GM12878 (cell line): ENCODE results near the gene MRPS18A. TPM values are rescaled to one million over a fixed set of nuclear protein-coding genes. Genes with fewer than 3 reads are reported as not detected.

ENCODE experiments used
- BHLHE40 ChIP-seq, 2 experiments: fragments of 450-650 bp in 1 of 2; IDR thresholded peaks; 2 replicates each; pipeline ENCODE4 v1.6.1; 2011 to 2017; ENCODE audit warnings: low read depth in 2 of 2, borderline replicate concordance in 1 of 2, improper control_type of control experiment in 1 of 2, low read length in 1 of 2, mild to moderate bottlenecking in 1 of 2
- CHD1 ChIP-seq: IDR thresholded peaks from 2 replicates; pipeline ENCODE4 v1.6.1; 2012; ENCODE audit warnings: low read depth, low read length, improper control_type of control experiment
- EGR1 ChIP-seq, 2 experiments: IDR thresholded peaks; 1 replicate in 1 of 2; 2 replicates in 1 of 2; pipeline ENCODE4 v1.6.1; 2011 to 2012; ENCODE audit warnings: low read depth in 2 of 2, low read length in 2 of 2, borderline replicate concordance in 1 of 2, mild to moderate bottlenecking in 1 of 2, moderate library complexity in 1 of 2
- ESRRA ChIP-seq: IDR thresholded peaks from 2 replicates; pipeline ENCODE4 v1.6.1; 2012; ENCODE audit warnings: mild to moderate bottlenecking, low read length, improper control_type of control experiment
- GABPA ChIP-seq: IDR thresholded peaks from 2 replicates; pipeline ENCODE4 v1.6.1; 2014; ENCODE audit warnings: antibody characterized with exemption, low read depth, mild to moderate bottlenecking, inconsistent platforms
- HCFC1 ChIP-seq: fragments of 150-350 bp; IDR thresholded peaks from 2 replicates; pipeline ENCODE4 v1.6.1; 2014; ENCODE audit warnings: low read length
- HDAC6 ChIP-seq: fragments of 200-600 bp; sonication (generic); IDR thresholded peaks from one replicate; pipeline ENCODE4 v1.8.0; 2017; ENCODE audit warnings: antibody characterized with exemption; ENCODE audit not compliant: unreplicated experiment
- IKZF1 ChIP-seq: fragments of 450-650 bp; conservative IDR thresholded peaks from 2 replicates; pipeline ENCODE4 v1.6.1; 2017; ENCODE audit warnings: antibody characterized with exemption, mild to moderate bottlenecking
- JUND ChIP-seq: IDR thresholded peaks from 2 replicates; pipeline ENCODE4 v1.6.1; 2012; ENCODE audit warnings: low read depth, mild to moderate bottlenecking, low read length, improper control_type of control experiment, moderate library complexity
- KAT2A ChIP-seq: conservative IDR thresholded peaks from 2 replicates; pipeline ENCODE4 v1.6.1; 2011; ENCODE audit warnings: low read depth, low read length; ENCODE audit not compliant: control insufficient read depth
- LARP7 ChIP-seq: fragments of 450-650 bp; IDR thresholded peaks from 2 replicates; pipeline ENCODE4 v1.6.1; 2017; ENCODE audit warnings: mild to moderate bottlenecking
- NFYB ChIP-seq: IDR thresholded peaks from 2 replicates; pipeline ENCODE4 v1.6.1; 2011; ENCODE audit warnings: low read depth, mild to moderate bottlenecking, low read length, improper control_type of control experiment, moderate library complexity; ENCODE audit not compliant: insufficient read depth
- NR2C2 ChIP-seq: IDR thresholded peaks from 2 replicates; pipeline ENCODE4 v1.6.1; 2011; ENCODE audit warnings: borderline replicate concordance, low read depth; ENCODE audit not compliant: control insufficient read depth, insufficient read length
- PKNOX1 ChIP-seq: fragments of 450-650 bp; IDR thresholded peaks from 2 replicates; pipeline ENCODE4 v1.6.1; 2016; ENCODE audit warnings: mild to moderate bottlenecking
- POU2F2 ChIP-seq: IDR thresholded peaks from 3 replicates; pipeline ENCODE4 v1.6.1; 2011; ENCODE audit warnings: low read depth, mild to moderate bottlenecking, low read length, borderline replicate concordance
- RELB ChIP-seq: fragments of 450-650 bp; IDR thresholded peaks from 2 replicates; pipeline ENCODE4 v1.6.1; 2017; ENCODE audit warnings: low read depth, mild to moderate bottlenecking, moderate library complexity
- SKIL ChIP-seq: fragments of 450-650 bp; IDR thresholded peaks from 2 replicates; pipeline ENCODE4 v1.6.1; 2017; ENCODE audit warnings: mild to moderate bottlenecking, low read depth, inconsistent platforms; ENCODE audit not compliant: poor library complexity, severe bottlenecking
- SRF ChIP-seq, 2 experiments: IDR thresholded peaks; 2 replicates each; pipeline ENCODE4 v1.6.1; 2011; ENCODE audit warnings: low read depth in 2 of 2, low read length in 2 of 2, mild to moderate bottlenecking in 1 of 2, moderate library complexity in 1 of 2
- WRNIP1 ChIP-seq: IDR thresholded peaks from 2 replicates; pipeline ENCODE4 v1.6.1; 2011; ENCODE audit warnings: low read depth, low read length, improper control_type of control experiment, borderline replicate concordance
- YY1 ChIP-seq: IDR thresholded peaks from 2 replicates; pipeline ENCODE4 v1.6.1; 2011; ENCODE audit warnings: low read depth, mild to moderate bottlenecking, low read length
- polyA plus RNA-seq, 11 experiments: library from polyadenylated mRNA; depleted of rRNA in 4 of 11; unstranded in 6 of 11; stranded (reverse) in 5 of 11; fragments of >200 nt; fragmentation: Nextera tagmentation in 4 of 11; fragmentation: Illumina TruSeq in 1 of 11; extraction: Ambion mirVana in 4 of 11; extraction: Trizol in 1 of 11; gene quantifications; 1 replicate in 1 of 11; 2 replicates in 10 of 11; pipeline versions ENCODE4 v1.2.1 to v1.2.3, GENCODE V29; 2011 to 2016; ENCODE audit warnings: inconsistent platforms in 2 of 11, missing spikeins in 2 of 11, low read depth in 1 of 11
- total RNA-seq, 4 experiments: library from RNA; depleted of rRNA in 3 of 4; stranded (reverse); fragments of >200 nt in 3 of 4; fragmentation: Illumina TruSeq in 1 of 4; extraction: Trizol in 1 of 4; gene quantifications; 2 replicates each; pipeline versions ENCODE4 v1.2.1 to v1.2.3, GENCODE V29; 2013 to 2021
- TF ChIP-seq, protein P1 (sequence below): fragments of 450-650 bp; formaldehyde crosslinking; IDR thresholded peaks from 2 replicates; pipeline ENCODE4 v1.4.0; 2022; ENCODE audit warnings: mild to moderate bottlenecking, moderate library complexity

Gene MRPS18A
- total and polyA plus RNA-seq, 10 of the 15 experiments (the other 5 are each of a cell fraction or from before 2014, with no cell fraction given): 66.3 to 158 (median 98.7) TPM

GRCh38 chr6:43635387-43636307, 51.9 kb downstream of the MRPS18A start, which contains the start of gene MAD2L1BP (continued):
- TF ChIP-seq POU2F2: peak; percentile 83; the same call in 2 of the 3 replicates
- no peak for TF ChIP-seq SRF (IDR thresholded peaks at IDR 0.05; ENCODE audit: low read depth in 2 of 2, low read length in 2 of 2)
- TF ChIP-seq JUND: no peak
- no peak for TF ChIP-seq NFYB
- peak; percentile 53; the same call in 1 of the 2 replicates for TF ChIP-seq CHD1
- TF ChIP-seq ESRRA: no peak
- TF ChIP-seq KAT2A: no peak
- TF ChIP-seq SKIL: peak; percentile 58
- TF ChIP-seq NR2C2: no peak
- TF ChIP-seq BHLHE40 (IDR thresholded peaks at IDR 0.05; ENCODE audit: borderline replicate concordance in 1 of 2, low read depth in 2 of 2, low read length in 1 of 2): peak in 1 of 2 experiments; percentile 61; a peak in 2 of 4 replicates
- TF ChIP-seq RELB: peak; percentile 69
- TF ChIP-seq, protein P1, sequence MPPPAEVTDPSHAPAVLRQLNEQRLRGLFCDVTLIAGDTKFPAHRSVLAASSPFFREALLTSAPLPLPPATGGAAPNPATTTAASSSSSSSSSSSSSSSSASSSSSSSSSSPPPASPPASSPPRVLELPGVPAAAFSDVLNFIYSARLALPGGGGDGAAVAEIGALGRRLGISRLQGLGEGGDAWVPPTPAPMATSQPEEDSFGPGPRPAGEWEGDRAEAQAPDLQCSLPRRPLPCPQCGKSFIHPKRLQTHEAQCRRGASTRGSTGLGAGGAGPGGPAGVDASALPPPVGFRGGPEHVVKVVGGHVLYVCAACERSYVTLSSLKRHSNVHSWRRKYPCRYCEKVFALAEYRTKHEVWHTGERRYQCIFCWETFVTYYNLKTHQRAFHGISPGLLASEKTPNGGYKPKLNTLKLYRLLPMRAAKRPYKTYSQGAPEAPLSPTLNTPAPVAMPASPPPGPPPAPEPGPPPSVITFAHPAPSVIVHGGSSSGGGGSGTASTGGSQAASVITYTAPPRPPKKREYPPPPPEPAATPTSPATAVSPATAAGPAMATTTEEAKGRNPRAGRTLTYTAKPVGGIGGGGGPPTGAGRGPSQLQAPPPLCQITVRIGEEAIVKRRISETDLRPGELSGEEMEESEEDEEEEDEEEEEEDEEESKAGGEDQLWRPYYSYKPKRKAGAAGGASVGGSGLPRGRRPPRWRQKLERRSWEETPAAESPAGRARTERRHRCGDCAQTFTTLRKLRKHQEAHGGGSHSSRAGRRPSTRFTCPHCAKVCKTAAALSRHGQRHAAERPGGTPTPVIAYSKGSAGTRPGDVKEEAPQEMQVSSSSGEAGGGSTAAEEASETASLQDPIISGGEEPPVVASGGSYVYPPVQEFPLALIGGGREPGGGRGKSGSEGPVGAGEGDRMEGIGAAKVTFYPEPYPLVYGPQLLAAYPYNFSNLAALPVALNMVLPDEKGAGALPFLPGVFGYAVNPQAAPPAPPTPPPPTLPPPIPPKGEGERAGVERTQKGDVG (CRISPR knock-in tag): no peak
- TF ChIP-seq IKZF1: peak; percentile 86
- TF ChIP-seq EGR1 (IDR thresholded peaks at IDR 0.05; ENCODE audit: borderline replicate concordance in 1 of 2, low read depth in 2 of 2, low read length in 2 of 2): peak; percentile 6 to 84
- no peak for TF ChIP-seq WRNIP1
- no peak for TF ChIP-seq PKNOX1
- no peak for TF ChIP-seq HDAC6
- 0 out of 2 replicates have a peak, but pooled peaks have one; percentile 20 for TF ChIP-seq LARP7
- no peak for TF ChIP-seq HCFC1
- TF ChIP-seq GABPA: peak; percentile 72
- TF ChIP-seq YY1: peak; percentile 95
